ENCODE results near the gene ITGA6. TPM values are rescaled to one million over a fixed set of nuclear protein-coding genes. Genes with fewer than 3 reads are reported as not detected.
"Not testable (repeated sequence)": the region's sequence is repeated elsewhere in the genome, so short reads cannot be mapped to it uniquely, and the experiment has no call there.

Gene ITGA6
- total RNA-seq, 1 experiment from 2014 or later: 181 TPM

- H4K20me1 ChIP-seq (ENCODE audit: low read length): no peaks in the 10 kb centered on the region
- H3K9me2 ChIP-seq (replicated peaks; ENCODE audit: low read length): no peaks in the 10 kb centered on the region
- H3K36me3 ChIP-seq (ENCODE audit: low read depth, low read length): peaks cover 11% of the 10 kb centered on the region
- ChIA-PET POLR2A (ENCODE audit: unreplicated experiment) (no interaction called here), CTCF (no interaction called here)
- no peaks in the 10 kb centered on the region for H3K9me3 ChIP-seq (ENCODE audit: low read length)
- no peak overlapping the region for H3K4me2 ChIP-seq (ENCODE audit: low read length)
- no peaks in the 10 kb centered on the region for H3F3A ChIP-seq (ENCODE audit: low read length, unreplicated experiment)
- no peak overlapping the region for H2AFZ ChIP-seq (ENCODE audit: low read length)
- no peak for DNase-seq
- no peak overlapping the region for H3K4me3 ChIP-seq (ENCODE audit: low read length)
- TF ChIP-seq EZH2 (IDR thresholded peaks at IDR 0.05; ENCODE audit: low read length, unreplicated experiment) (no peak), EZH2phosphoT487 (IDR thresholded peaks at IDR 0.05; ENCODE audit: borderline replicate concordance, low read length) (no peak), CTCF (conservative IDR thresholded peaks at IDR 0.05; ENCODE audit: low read depth, low read length) (no peak)
- no TSS peak for BruUV-seq (replicated peaks)
- no peak for ATAC-seq
- peaks cover 3% of the 10 kb centered on the region; the same call in 1 of the 2 replicates for H3K79me2 ChIP-seq (ENCODE audit: low read length)
- no peak overlapping the region for H3K27ac ChIP-seq (ENCODE audit: low read length)
- H3K9ac ChIP-seq (ENCODE audit: low read length): no peak overlapping the region
- peaks cover 33% of the 10 kb centered on the region for H3K4me1 ChIP-seq (ENCODE audit: insufficient read depth, low read length)
- no peaks in the 10 kb centered on the region for H3K27me3 ChIP-seq (ENCODE audit: low read length)
- intact Hi-C loops (cut with micrococcal nuclease): loop anchor here (5.0 kb wide), 1 partner anchor 37 kb away; no protein-coding TSS in a partner anchor
These were observed 121.7 kb downstream of the ITGA6 start for GRCh38 chr2:172549131-172549530.

GRCh38 chr2:172549802-172550201, 122.4 kb downstream of the ITGA6 start:
- H3K27ac ChIP-seq (ENCODE audit: low read length); H3K9me3 ChIP-seq (ENCODE audit: low read length); H3K9me2 ChIP-seq (replicated peaks; ENCODE audit: low read length); BruUV-seq (replicated peaks); H3K79me2 ChIP-seq (ENCODE audit: low read length); DNase-seq; H4K20me1 ChIP-seq (ENCODE audit: low read length); H3K4me2 ChIP-seq (ENCODE audit: low read length); H3F3A ChIP-seq (ENCODE audit: low read length, unreplicated experiment); H3K27me3 ChIP-seq (ENCODE audit: low read length); POLR2A ChIA-PET (ENCODE audit: unreplicated experiment); CTCF ChIA-PET; H3K4me3 ChIP-seq (ENCODE audit: low read length); ATAC-seq; H2AFZ ChIP-seq (ENCODE audit: low read length); H3K9ac ChIP-seq (ENCODE audit: low read length): not testable (repeated sequence)
- H3K4me1 ChIP-seq (ENCODE audit: insufficient read depth, low read length): peaks cover 39% of the 10 kb centered on the region
- H3K36me3 ChIP-seq (ENCODE audit: low read depth, low read length): peaks cover 11% of the 10 kb centered on the region
- intact Hi-C loops (cut with micrococcal nuclease): loop anchor here (5.0 kb wide), 1 partner anchor 38 kb away; no protein-coding TSS in a partner anchor

GRCh38 chr2:172550419-172550818, 123.0 kb downstream of the ITGA6 start:
- no TSS peak for BruUV-seq (replicated peaks)
- CTCF ChIA-PET: no interaction called here
- TF ChIP-seq CTCF (conservative IDR thresholded peaks at IDR 0.05; ENCODE audit: low read depth, low read length) (no peak), EZH2 (IDR thresholded peaks at IDR 0.05; ENCODE audit: low read length, unreplicated experiment) (no peak), EZH2phosphoT487 (IDR thresholded peaks at IDR 0.05; ENCODE audit: borderline replicate concordance, low read length) (no peak)

More at GRCh38 chr2:172550419-172550818, 123.0 kb downstream of the ITGA6 start:
- H3K9me2 ChIP-seq (replicated peaks; ENCODE audit: low read length): no peaks in the 10 kb centered on the region
- H3K4me1 ChIP-seq (ENCODE audit: insufficient read depth, low read length): peaks cover 44% of the 10 kb centered on the region
- H4K20me1 ChIP-seq (ENCODE audit: low read length): no peaks in the 10 kb centered on the region
- no peak overlapping the region for H3K4me2 ChIP-seq (ENCODE audit: low read length)
- H3K9ac ChIP-seq (ENCODE audit: low read length): no peak overlapping the region
- no peak for ATAC-seq
- no peak overlapping the region for H2AFZ ChIP-seq (ENCODE audit: low read length)
- no peak overlapping the region for H3K4me3 ChIP-seq (ENCODE audit: low read length)
- H3K27me3 ChIP-seq (ENCODE audit: low read length): no peaks in the 10 kb centered on the region
- peaks cover 14% of the 10 kb centered on the region; the same call in 1 of the 2 replicates for H3K79me2 ChIP-seq (ENCODE audit: low read length)
- H3K9me3 ChIP-seq (ENCODE audit: low read length): no peaks in the 10 kb centered on the region
- DNase-seq: no peak
- H3K36me3 ChIP-seq (ENCODE audit: low read depth, low read length): peaks cover 9% of the 10 kb centered on the region
- POLR2A ChIA-PET (ENCODE audit: unreplicated experiment): no interaction called here
- H3K27ac ChIP-seq (ENCODE audit: low read length): no peak overlapping the region
- no peaks in the 10 kb centered on the region for H3F3A ChIP-seq (ENCODE audit: low read length, unreplicated experiment)
- intact Hi-C loops (cut with micrococcal nuclease): no loop called here
